NCI-H1436 treated with DMSO at 0.1 percent for 48 hours (cell line): ENCODE data around the gene PLAAT4.
"Not testable (repeated sequence)": the region's sequence is repeated elsewhere in the genome, so short reads cannot be mapped to it uniquely, and the experiment has no call there.

Source experiments
- DNase-seq: peaks from one replicate; lab custom pipeline; 2025; lab: John Stamatoyannopoulos, UW

Gene PLAAT4

GRCh38 chr11:63511048-63511748 lies 25.4 kb upstream of the PLAAT4 start:
- DNase-seq = no peak

- no peak for DNase-seq
Measured at GRCh38 chr11:63512816-63513215, 23.8 kb upstream of the PLAAT4 start.

- no peak for DNase-seq
Measured at GRCh38 chr11:63516109-63516508, 20.5 kb upstream of the PLAAT4 start.

- DNase-seq = no peak
Measured at GRCh38 chr11:63517156-63517555, 19.5 kb upstream of the PLAAT4 start.

GRCh38 chr11:63518548-63518947 lies 18.1 kb upstream of the PLAAT4 start:
- DNase-seq = no peak

GRCh38 chr11:63520606-63521170 lies 15.9 kb upstream of the PLAAT4 start:
- no peak for DNase-seq

GRCh38 chr11:63521896-63522295 lies 14.7 kb upstream of the PLAAT4 start:
- no peak for DNase-seq

- DNase-seq = no peak
Measured at GRCh38 chr11:63523151-63523550, 13.5 kb upstream of the PLAAT4 start.

- no peak for DNase-seq
Measured at GRCh38 chr11:63527667-63528066, 8.9 kb upstream of the PLAAT4 start.

GRCh38 chr11:63528156-63528555 lies 8.5 kb upstream of the PLAAT4 start:
- not testable (repeated sequence) for DNase-seq

GRCh38 chr11:63528729-63529278 lies 7.8 kb upstream of the PLAAT4 start:
- not testable (repeated sequence) for DNase-seq

- not testable (repeated sequence) for DNase-seq
Measured at GRCh38 chr11:63529373-63529772, 7.2 kb upstream of the PLAAT4 start.

GRCh38 chr11:63530021-63530420 lies 6.6 kb upstream of the PLAAT4 start:
- DNase-seq = no peak

GRCh38 chr11:63531074-63531792 lies 5.4 kb upstream of the PLAAT4 start:
- DNase-seq = not testable (repeated sequence)

- no peak for DNase-seq
Measured at GRCh38 chr11:63532117-63532516, 4.5 kb upstream of the PLAAT4 start.

- DNase-seq = no peak
Measured at GRCh38 chr11:63532799-63533475, 3.7 kb upstream of the PLAAT4 start.

- no peak for DNase-seq
Measured at GRCh38 chr11:63534076-63534475, 2.5 kb upstream of the PLAAT4 start.

- no peak for DNase-seq
Measured at GRCh38 chr11:63534895-63535461, 1.6 kb upstream of the PLAAT4 start.

GRCh38 chr11:63535734-63536133 lies 874 bp upstream of the PLAAT4 start:
- DNase-seq = no peak

- no peak for DNase-seq
Measured at GRCh38 chr11:63537293-63538101, 889 bp downstream of the PLAAT4 start.

- not testable (repeated sequence) for DNase-seq
Measured at GRCh38 chr11:63542506-63542905, 5.9 kb downstream of the PLAAT4 start.
